C1 segment of cervical spinal cord (tissue), 14 donors: ENCODE data around the gene HKDC1.
A peak's percentile ranks its signal among the peaks of the same experiment; 100 is the strongest.
"Not testable (repeated sequence)": the region's sequence is repeated elsewhere in the genome, so short reads cannot be mapped to it uniquely, and the experiment has no call there.

Experiments used
- DNase-seq, 14 donors: peaks; one replicate each; lab custom pipeline; 2025; lab: John Stamatoyannopoulos, UW

HKDC1 gene

GRCh38 chr10:69276503-69276902 is 56.4 kb downstream of the HKDC1 start:
- DNase-seq: no peak

DNA sequence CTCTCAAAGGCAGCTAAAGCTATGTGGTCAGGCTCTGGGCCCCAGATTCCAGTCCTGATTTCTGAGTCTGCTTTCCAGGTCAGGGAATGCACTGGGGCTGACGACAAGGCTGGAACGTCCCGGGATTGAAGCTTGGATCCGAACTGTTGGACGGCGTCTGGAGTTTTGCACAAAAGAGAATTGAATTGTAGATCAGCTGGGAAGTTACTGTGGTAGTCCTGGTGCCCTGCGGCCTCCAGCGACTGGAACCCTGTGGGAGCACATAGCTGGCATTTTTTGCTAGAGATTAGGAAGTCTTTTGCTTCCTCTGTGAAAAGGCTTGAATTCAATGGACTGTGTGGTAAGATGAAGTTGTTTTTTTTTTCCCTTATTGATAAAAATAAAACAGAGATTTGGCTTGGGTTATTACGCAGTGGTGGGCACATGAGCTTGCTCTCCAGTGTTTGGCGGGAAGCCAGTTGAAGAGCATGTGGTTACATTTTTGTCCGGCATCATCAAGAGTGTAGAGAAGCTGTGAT is 58.4 kb downstream of the HKDC1 start, which contains the start of gene HK1:
TSS of gene HK1 (plus strand) at position 51 of the 518 bp plus-strand sequence.
- peak in 2 of 14 donors; percentile 4 to 24 for DNase-seq

DNA sequence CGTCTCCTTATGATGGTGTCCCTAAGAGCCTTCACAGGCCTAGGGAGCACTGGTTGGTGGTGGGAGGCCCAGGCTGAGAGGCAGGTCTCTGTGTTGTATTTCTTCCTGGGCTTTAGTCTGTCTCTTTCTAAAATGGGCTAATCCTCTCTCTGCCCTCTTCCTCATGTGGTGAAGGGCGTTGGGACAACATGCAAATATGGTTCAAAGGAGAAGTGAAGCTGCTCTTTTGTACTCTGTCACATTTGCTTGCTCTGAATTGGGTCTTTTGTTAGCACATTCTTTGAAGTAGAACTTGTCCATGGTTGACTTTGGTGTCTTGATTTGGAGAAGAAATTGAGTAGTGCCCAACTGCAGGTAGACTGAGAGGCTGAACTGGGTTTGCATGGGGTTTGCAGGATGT is 59.0 kb downstream of the HKDC1 start:
- DNase-seq: peak in 1 of 14 donors; percentile 5

DNA sequence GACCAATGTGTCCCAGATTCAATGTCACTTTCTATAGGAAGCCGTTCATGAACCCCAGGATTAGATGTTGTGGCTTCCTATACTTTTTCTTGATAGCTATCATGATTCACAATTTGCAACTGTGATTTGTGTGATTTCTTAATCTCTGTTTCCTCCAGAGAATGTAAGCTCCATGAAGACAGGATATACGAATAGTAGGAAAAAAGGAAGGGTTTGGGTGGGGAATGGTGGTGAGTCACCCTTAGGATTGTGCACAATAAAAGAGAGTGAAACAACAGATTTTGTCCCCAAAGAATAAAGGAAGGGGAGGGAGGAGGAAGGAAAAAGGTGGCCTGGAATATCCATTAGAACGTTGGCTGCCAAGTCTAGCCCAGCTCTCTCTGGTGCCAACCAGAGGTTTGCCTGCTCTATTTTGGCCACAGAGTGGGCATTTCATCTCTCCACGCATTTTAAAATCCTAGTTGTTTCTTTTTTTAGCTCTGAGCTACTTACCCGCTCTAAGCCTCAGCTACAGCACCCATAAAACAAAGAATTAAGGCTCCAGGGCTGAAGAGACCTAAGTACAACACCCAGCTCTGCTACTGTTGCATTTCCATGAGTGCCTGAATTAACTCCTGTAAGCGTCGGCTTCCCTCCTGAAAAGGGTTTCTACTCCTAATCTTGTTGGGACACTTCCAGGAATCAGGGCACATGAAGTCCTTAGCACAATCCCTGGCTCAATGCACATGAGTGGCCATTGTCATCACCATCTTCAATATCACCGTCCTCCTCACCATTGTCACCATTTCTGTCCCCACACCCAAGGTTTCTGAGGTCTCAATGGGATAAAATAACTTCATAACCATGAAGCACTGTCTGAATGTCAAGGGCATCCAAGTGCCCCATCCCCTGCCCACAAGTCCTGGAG is 61.6 kb downstream of the HKDC1 start:
- DNase-seq: no peak

GRCh38 chr10:69284402-69284801 is 64.3 kb downstream of the HKDC1 start:
- not testable (repeated sequence) for DNase-seq

GRCh38 chr10:69285699-69286098 is 65.6 kb downstream of the HKDC1 start:
- no peak for DNase-seq

DNA sequence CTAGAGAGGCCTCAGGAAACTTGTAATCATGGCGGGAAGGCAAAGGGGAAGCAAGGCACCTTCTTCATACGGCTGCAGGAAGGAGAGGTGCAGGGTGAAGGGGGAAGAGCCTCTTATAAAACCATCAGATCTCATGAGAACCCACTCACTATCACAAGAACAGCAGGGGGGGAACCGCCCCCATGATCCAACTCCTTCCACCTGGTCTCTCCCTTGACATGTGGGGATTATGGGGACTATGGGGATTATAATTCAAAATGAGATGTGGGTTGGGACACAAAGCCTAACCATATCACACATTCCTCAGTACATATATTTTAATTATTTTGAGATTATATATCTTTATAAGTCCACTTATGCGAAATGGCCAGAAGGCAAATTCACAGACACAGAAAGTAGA is 67.0 kb downstream of the HKDC1 start:
- no peak for DNase-seq

GRCh38 chr10:69290993-69291392 is 70.9 kb downstream of the HKDC1 start:
- peak in 4 of 14 donors; percentile 4 to 6 (median 5) for DNase-seq

DNA sequence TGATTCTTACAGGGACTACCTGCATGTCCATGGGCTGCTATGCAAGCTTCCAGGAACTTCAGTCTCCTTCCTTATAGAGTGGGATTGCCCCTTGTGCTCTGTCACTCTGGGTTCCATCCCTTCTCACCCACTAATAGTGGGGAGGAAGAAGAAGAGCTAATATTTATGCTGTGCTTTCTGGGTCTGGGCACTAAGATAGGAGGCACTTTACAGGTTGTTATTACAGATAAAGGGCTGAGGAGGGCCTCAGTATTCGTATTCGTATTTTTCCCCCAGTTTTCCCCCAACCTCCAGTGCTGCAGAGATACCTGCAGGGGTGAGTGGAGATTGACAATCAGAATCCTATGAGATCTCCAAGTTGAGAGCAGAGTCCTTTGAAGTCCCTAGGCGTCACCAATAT is 72.3 kb downstream of the HKDC1 start:
- no peak for DNase-seq

- DNase-seq: no peak
Observed at GRCh38 chr10:69295027-69295636, 75.0 kb downstream of the HKDC1 start.

DNA sequence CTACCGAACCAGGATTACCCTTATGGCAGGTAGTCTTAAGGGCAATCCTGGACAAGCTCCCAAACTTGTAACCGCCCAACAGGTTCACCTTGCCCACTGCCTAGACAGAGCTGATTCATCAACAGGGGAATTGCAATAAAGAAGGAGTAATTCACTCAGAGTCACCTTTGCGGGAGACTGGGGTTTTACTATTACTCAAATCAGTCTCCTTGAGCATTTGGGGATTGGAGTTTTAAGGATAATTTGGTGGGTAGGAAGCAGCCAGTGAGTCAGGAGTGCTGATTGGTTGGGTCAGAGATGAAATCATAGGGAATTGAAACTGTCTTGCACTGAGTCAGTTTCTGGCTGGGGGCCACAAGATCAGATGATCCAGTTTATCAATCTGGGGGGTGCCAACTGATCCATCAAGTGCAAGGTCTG is 83.5 kb downstream of the HKDC1 start:
- DNase-seq: no peak

- DNase-seq: no peak
Observed at GRCh38 chr10:69306421-69306820, 86.3 kb downstream of the HKDC1 start.

- no peak for DNase-seq
Observed at GRCh38 chr10:69307434-69307833, 87.3 kb downstream of the HKDC1 start.

- not testable (repeated sequence) for DNase-seq
Observed at GRCh38 chr10:69308304-69308703, 88.2 kb downstream of the HKDC1 start.

DNA sequence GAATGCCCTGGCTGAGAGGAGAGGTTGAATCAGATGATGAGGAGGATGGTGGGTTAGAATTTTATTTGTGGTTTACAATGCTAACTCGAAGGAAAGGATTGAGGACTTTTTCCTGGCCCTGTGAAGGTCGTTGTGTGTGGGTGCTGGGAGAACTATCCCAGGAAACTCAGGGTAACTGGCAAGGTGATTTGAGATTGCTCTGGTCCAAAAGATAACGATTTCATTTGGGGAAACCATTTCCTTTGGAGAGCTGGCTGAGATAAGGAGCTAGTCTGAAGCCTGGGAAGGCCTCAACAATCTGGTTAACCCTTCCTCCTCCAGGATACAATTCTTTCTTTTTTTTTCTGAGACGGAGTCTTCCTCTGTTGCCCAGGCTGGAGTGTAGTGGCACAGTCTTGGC is 91.2 kb downstream of the HKDC1 start:
- no peak for DNase-seq

GRCh38 chr10:69312528-69312927 is 92.4 kb downstream of the HKDC1 start:
- DNase-seq: no peak

- no peak for DNase-seq
Observed at GRCh38 chr10:69315100-69315542, 95.0 kb downstream of the HKDC1 start.

- no peak for DNase-seq
Observed at GRCh38 chr10:69315610-69316312, 95.6 kb downstream of the HKDC1 start.

DNA sequence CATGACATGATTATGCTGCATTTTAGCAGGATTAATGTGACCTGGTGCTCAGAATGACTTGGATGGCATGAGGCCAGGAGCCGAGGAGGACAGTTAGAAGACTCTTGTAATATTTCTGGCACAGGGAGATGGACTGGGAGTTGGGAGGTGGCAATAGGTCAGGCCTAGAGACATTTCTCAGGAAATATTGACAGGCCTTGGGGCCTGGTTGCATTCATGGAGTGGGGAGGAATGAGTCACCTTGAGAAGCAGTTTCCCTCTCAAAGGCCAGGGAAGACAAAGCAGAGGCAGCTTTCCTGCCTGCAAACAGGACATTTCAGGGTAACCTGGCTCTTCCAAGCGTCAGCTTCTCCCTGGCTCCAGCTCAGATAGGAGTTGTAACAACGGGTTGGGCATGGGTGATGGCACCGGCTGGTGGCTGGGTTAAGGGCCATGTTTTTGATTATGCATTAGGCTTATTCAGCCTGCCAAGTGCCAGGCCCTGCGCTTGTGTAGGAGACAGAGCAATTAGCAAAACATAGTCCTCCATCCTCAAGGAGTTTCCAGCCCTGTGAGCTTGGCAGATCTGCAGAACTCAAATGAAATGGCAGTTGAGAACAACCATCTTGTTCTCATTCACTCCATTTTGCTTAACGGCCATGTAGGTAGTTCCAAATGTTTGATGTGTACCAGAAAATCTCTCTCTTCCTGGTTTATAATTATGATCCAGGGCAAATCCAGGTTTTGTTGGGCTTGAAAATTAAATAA is 96.4 kb downstream of the HKDC1 start:
- no peak for DNase-seq
